Heart left ventricle (tissue), 13 donors: ENCODE measurements around the gene TDP1.

Experiments used
- POLR2A ChIP-seq, 2 donors: fragments of 450-650 bp; IDR thresholded peaks; one replicate each; pipeline ENCODE4 v1.6.1; 2017; ENCODE audit warnings: antibody characterized with exemption in 2 of 2, mild to moderate bottlenecking in 2 of 2, moderate library complexity in 2 of 2
- TF ChIP-seq, protein P1 (sequence below), 12 donors: fragments of 200-600 bp; sonication (generic) in 4 of 12; IDR thresholded peaks; one replicate each; pipeline versions ENCODE4 v1.5.0 to v1.8.0; 2018 to 2022; ENCODE audit warnings: antibody characterized with exemption in 12 of 12, mild to moderate bottlenecking in 5 of 12
- donor health status: ischemic (EF 13 %, LVEDD 7.1; RV severe dilation, severe dysfunction).
- donor health status: DM: no; HTN: yes; CAD: no.
- donor health status: DM: no; HTN: no; CAD: no.
- donor health status: ischemic (EF 25% LVEDD 6.9; RV normal size, moderate dysfunction).
- donor health status: ischemic (EF 25% LVEDD 5.7; RV mildly dilated, moderate dysfunction).
- donor health status: ischemic (EF 35%, LVEDD 5.7; RV mildly dilated, moderate dysfunction).
- donor health status: nonischemic (EF 11% LVEDD 7.7; RV severe dilation, severe dysfunction).
- donor health status: DM: yes; HTN: yes; CAD: no.
- donor health status: PGD.
- donor health status: ischemic (EF 29% LVEDD 5.4; RV normal size, mild dysfunction).
- donor health status: nonischemic (EF 23%, LVEDD 6.1; RV moderate dilation, normal function).

DNA sequence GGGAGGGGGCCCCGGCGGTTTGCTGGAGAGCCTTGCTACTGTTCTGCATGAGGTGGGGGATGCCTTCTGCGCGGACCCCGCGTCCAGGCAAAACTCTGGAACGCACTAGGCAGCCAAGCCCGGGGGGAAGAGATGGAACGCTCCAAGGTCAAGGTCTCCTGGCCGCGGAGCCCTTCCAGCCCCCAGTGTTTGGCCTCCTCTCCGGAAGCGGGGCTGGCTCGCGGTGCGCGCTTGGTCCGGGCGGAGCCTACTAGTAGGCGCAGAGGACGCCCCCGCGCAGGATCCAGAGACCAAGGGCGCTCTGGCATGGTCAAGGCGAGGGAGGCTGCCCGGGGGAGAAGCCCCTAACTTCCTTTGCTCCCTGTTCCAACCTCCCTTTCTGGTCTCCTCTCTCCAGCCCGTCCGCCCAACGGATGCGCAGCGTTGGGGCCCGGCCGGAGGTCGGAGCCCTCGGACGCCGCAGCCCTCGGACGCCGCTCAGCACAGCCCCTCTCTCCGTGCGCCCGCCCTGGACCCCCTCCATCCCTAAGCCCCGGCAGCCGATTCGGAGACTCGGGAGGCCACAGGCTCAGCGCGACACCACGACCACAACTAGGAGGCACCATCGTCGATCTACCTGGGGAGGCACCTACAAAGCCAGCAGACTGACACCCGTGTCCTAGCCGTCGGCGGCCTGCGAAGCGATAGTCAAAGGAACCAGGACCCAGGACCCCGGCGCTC, 105.4 kb downstream of the TDP1 start:
- TF ChIP-seq, protein P1, sequence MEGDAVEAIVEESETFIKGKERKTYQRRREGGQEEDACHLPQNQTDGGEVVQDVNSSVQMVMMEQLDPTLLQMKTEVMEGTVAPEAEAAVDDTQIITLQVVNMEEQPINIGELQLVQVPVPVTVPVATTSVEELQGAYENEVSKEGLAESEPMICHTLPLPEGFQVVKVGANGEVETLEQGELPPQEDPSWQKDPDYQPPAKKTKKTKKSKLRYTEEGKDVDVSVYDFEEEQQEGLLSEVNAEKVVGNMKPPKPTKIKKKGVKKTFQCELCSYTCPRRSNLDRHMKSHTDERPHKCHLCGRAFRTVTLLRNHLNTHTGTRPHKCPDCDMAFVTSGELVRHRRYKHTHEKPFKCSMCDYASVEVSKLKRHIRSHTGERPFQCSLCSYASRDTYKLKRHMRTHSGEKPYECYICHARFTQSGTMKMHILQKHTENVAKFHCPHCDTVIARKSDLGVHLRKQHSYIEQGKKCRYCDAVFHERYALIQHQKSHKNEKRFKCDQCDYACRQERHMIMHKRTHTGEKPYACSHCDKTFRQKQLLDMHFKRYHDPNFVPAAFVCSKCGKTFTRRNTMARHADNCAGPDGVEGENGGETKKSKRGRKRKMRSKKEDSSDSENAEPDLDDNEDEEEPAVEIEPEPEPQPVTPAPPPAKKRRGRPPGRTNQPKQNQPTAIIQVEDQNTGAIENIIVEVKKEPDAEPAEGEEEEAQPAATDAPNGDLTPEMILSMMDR (IDR thresholded peaks at IDR 0.05) = no peak
- no peak for TF ChIP-seq POLR2A (IDR thresholded peaks at IDR 0.05)
